Small intestine (tissue), 7 donors: Measurements from ENCODE around the gene EHMT1. TPM values are rescaled to one million over a fixed set of nuclear protein-coding genes. Genes with fewer than 3 reads are reported as not detected.

Source experiments
- DNase-seq, 2 donors: peaks; one replicate each; pipeline versions ENCODE4 v3.0.0 to v3.0.0-alpha.2; 2013
- FAIRE-seq: peaks from 2 replicates; lab custom pipeline; 2012; peaks lifted over from hg19 to GRCh38; lab: Jason Lieb, UNC
- H3K27ac ChIP-seq, 3 donors: one replicate each; pipeline ENCODE4 v1.5.1; 2013; ENCODE audit warnings: low read length in 2 of 3, mild to moderate bottlenecking in 2 of 3, control low read depth in 1 of 3, inconsistent platforms in 1 of 3, low read depth in 1 of 3, moderate library complexity in 1 of 3
- H3K27me3 ChIP-seq, 3 donors: one replicate each; pipeline ENCODE4 v1.6.1; 2013; ENCODE audit warnings: low read length in 3 of 3, inconsistent platforms in 1 of 3; ENCODE audit not compliant: control insufficient read depth in 3 of 3, insufficient read depth in 3 of 3
- H3K36me3 ChIP-seq, 3 donors: one replicate each; pipeline ENCODE4 v1.6.1; 2013; ENCODE audit warnings: low read length in 3 of 3, inconsistent platforms in 1 of 3, low read depth in 1 of 3, mild to moderate bottlenecking in 1 of 3, moderate library complexity in 1 of 3; ENCODE audit not compliant: control insufficient read depth in 3 of 3, insufficient read depth in 2 of 3
- H3K4me1 ChIP-seq, 3 donors: one replicate each; pipeline ENCODE4 v1.6.1; 2013; ENCODE audit warnings: low read length in 2 of 3, inconsistent platforms in 1 of 3, low read depth in 1 of 3, mild to moderate bottlenecking in 1 of 3, moderate library complexity in 1 of 3; ENCODE audit not compliant: control insufficient read depth in 3 of 3, insufficient read depth in 2 of 3
- H3K4me3 ChIP-seq, 3 donors: one replicate each; pipeline ENCODE4 v1.5.1; 2013; ENCODE audit warnings: low read length in 3 of 3, control low read depth in 1 of 3, inconsistent platforms in 1 of 3, low read depth in 1 of 3, mild to moderate bottlenecking in 1 of 3, moderate library complexity in 1 of 3
- H3K9me3 ChIP-seq, 2 donors: one replicate each; pipeline ENCODE4 v1.6.1; 2013; ENCODE audit warnings: low read depth in 1 of 2, low read length in 1 of 2; ENCODE audit not compliant: control insufficient read depth in 2 of 2, insufficient read depth in 1 of 2
- WGBS, 3 donors: extraction: QIAGEN DNeasy Blood & Tissue Kit; methylation state at CpG; one replicate each; pipeline ENCODE4 v1.1.7; 2013; 5-methylcytosine and 5-hydroxymethylcytosine counted together
- polyA plus RNA-seq, 4 donors: library from polyadenylated mRNA; stranded (reverse) in 3 of 4; unstranded in 1 of 4; fragments of 200-250 nt in 3 of 4; fragments of 120-200 nt in 1 of 4; gene quantifications; one replicate each; pipeline versions ENCODE4 v1.2.1 to v1.2.3, GENCODE V29; 2013
- donor health status: healthy with polysubstance abuse.
- donor health status: control.
- donor health status: control.
- donor health status: Bipolar disorder and iron deficiency.
- donor health status: healthy.

EHMT1 gene
- polyA plus RNA-seq, 4 donors: 35.2 to 53.9 (median 39.1) TPM

DNA sequence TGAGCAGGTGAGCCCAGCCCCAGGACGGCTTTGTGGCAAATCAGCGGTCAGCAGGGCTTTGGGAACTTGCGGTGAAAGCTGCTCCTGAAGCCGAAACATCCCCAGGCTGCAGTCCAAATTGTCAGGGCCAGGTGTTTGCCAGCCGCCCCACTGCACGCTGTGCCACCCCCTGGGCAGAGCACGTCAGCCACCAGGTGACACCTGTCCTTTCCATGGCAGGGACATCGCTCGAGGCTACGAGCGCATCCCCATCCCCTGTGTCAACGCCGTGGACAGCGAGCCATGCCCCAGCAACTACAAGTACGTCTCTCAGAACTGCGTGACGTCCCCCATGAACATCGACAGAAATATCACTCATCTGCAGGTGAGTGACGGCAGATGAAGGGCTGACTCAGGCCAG is 194.4 kb downstream of the EHMT1 start:
- no peak overlapping the region for H3K4me3 ChIP-seq
- peaks cover 0 to 27% of the 10 kb centered on the region in 2 donors for H3K9me3 ChIP-seq
- no peak overlapping the region for H3K27ac ChIP-seq
- no peak for FAIRE-seq
- H3K4me1 ChIP-seq: no peaks in the 10 kb centered on the region
- no peak for DNase-seq
- peaks cover 23 to 80% (median 38%) of the 10 kb centered on the region in 3 donors for H3K36me3 ChIP-seq
- WGBS, 3 donors: 97 to 98% (median 97%) methylated on average over 17 to 19 of the region's 19 CpGs
- H3K27me3 ChIP-seq: no peaks in the 10 kb centered on the region

- peaks cover 21 to 78% (median 36%) of the 10 kb centered on the region in 3 donors for H3K36me3 ChIP-seq
- no peak overlapping the region for H3K4me3 ChIP-seq
- H3K4me1 ChIP-seq: no peaks in the 10 kb centered on the region
- WGBS, 3 donors: 92 to 94% (median 92%) methylated on average over 22 to 26 of the region's 26 CpGs
- no peaks in the 10 kb centered on the region for H3K27me3 ChIP-seq
- DNase-seq (no peak), FAIRE-seq (no peak)
- H3K9me3 ChIP-seq: peaks cover 0 to 30% of the 10 kb centered on the region in 2 donors
- H3K27ac ChIP-seq: no peak overlapping the region
These were observed 195.0 kb downstream of the EHMT1 start for GRCh38 chr9:137813651-137814415.

GRCh38 chr9:137814436-137814835 is 195.6 kb downstream of the EHMT1 start:
- FAIRE-seq (no peak), DNase-seq (no peak)
- Histone ChIP-seq H3K4me3 (no peak overlapping the region), H3K9me3 (peaks cover 0 to 28% of the 10 kb centered on the region in 2 donors), H3K4me1 (no peaks in the 10 kb centered on the region), H3K27ac (no peak overlapping the region), H3K36me3 (peaks cover 21 to 73% (median 33%) of the 10 kb centered on the region in 3 donors), H3K27me3 (no peaks in the 10 kb centered on the region)
- WGBS, 3 donors: 97 to 98% (median 97%) methylated on average over 23 of the region's 23 CpGs

- WGBS, 3 donors: 95 to 98% (median 96%) methylated on average over 11 of the region's 11 CpGs
- FAIRE-seq: no peak
- no peaks in the 10 kb centered on the region for H3K4me1 ChIP-seq
- H3K27me3 ChIP-seq: no peaks in the 10 kb centered on the region
- H3K27ac ChIP-seq: no peak overlapping the region
- no peak overlapping the region for H3K4me3 ChIP-seq
- H3K9me3 ChIP-seq: peaks cover 0 to 28% of the 10 kb centered on the region in 2 donors
- peaks cover 21 to 73% (median 32%) of the 10 kb centered on the region in 3 donors for H3K36me3 ChIP-seq
- no peak for DNase-seq
These were observed 196.0 kb downstream of the EHMT1 start for GRCh38 chr9:137814841-137815240.

DNA sequence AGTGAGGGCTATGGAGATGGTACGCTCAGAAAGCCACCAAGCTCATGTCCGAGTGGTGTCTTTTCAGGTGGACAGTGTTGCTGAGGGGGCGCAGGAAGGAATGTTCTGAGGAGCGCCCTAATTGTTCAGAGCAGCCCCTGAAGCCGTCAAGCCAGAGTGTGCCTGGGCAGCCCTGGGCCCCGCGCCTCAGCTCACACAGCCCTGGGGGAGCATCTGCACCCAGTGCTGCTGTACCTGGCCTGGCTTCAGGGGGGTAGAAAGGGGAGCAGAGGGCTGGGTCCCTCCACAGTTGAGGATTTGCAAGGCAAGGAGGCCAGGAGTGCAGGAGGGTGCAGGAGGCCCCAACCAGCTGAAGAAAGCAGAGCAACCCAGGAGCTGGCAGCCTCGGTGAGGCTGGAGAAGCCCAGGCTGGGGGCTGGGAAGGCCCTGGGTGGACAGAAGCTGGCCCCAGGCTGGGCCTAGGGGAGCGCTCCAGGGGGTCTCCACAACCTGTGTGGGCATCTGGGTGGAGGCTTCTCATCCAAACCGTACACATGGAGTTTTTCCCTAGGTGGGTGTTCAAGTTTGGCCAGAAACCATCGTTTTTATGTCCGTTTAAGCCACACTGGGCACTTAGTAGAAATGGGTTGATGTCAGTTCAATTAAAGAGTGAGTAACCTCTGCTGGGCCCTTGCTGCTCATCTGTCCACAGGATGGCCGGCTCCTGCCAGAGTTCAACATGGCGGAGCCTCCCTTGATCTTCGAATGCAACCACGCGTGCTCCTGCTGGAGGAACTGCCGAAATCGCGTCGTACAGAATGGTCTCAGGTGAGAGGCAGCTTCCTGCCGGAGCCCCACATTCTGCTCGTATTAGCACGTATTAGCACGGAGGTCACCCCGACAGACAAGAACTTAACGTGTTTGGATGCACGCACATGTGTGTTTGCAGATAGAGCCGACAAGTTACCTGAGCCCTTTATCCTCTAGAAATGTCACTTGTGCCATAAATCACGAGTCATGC is 196.8 kb downstream of the EHMT1 start:
- H3K36me3 ChIP-seq: peaks cover 21 to 78% (median 32%) of the 10 kb centered on the region in 3 donors
- FAIRE-seq (no peak), DNase-seq (no peak)

GRCh38 chr9:137816531-137817235 is 197.9 kb downstream of the EHMT1 start:
- no peak for DNase-seq
- Histone ChIP-seq H3K36me3 (peaks cover 21 to 77% (median 30%) of the 10 kb centered on the region in 3 donors), H3K27ac (no peak overlapping the region), H3K4me3 (no peak overlapping the region), H3K9me3 (peaks cover 0 to 41% of the 10 kb centered on the region in 2 donors), H3K4me1 (no peaks in the 10 kb centered on the region), H3K27me3 (no peaks in the 10 kb centered on the region)
- FAIRE-seq: no peak
- WGBS, 3 donors: 88 to 96% (median 92%) methylated on average over 22 of the region's 22 CpGs

More for the DNA sequence above, 196.8 kb downstream of the EHMT1 start:
- no peaks in the 10 kb centered on the region for H3K4me1 ChIP-seq
- H3K4me3 ChIP-seq: no peak overlapping the region
- H3K27me3 ChIP-seq: no peaks in the 10 kb centered on the region
- peaks cover 0 to 36% of the 10 kb centered on the region in 2 donors for H3K9me3 ChIP-seq
- WGBS, 3 donors: 95 to 98% (median 97%) methylated on average over 30 of the region's 30 CpGs
- H3K27ac ChIP-seq: no peak overlapping the region

DNA sequence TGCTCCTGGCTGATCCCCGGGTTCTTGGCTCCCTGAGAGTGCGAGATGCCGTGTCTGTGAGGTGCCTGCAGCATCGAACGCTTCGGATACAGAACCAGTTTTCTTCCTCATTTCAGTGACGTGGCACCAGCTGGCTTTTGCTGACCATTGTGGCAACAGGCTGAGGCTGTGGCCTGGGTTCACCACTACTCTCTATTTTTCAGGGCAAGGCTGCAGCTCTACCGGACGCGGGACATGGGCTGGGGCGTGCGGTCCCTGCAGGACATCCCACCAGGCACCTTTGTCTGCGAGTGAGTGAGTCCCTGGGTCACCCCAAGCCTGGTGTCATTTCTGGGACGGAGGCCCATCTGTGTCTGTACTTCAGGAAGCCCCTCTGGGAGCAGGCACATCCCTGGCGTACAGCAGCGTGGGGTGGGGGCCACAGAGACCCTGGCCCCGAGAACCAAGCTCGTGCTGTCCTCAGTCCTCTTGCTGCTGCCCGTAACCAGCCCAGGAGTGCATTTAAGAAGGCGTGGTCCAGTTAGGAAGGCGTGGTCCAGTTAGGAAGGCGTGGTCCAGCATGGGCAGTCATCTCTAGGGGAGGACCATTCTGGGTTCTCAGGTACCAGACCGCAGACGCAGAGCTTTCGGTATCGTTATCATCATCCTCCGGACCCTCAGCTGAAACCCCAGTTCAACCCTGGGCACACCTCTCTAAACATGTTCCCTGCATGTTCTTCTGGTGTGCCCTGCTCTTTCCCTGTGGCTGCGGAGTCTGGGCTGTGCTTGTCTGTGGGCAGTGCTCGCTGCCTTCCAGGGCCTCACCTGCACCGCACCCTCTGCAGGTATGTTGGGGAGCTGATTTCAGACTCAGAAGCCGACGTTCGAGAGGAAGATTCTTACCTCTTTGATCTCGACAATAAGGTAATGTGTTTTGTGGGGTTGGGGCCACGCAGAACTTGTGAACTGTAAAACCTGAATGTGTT is 198.7 kb downstream of the EHMT1 start:
- Histone ChIP-seq H3K4me3 (no peak overlapping the region), H3K36me3 (peaks cover 25 to 77% (median 30%) of the 10 kb centered on the region in 3 donors), H3K4me1 (no peaks in the 10 kb centered on the region), H3K9me3 (peaks cover 0 to 48% of the 10 kb centered on the region in 2 donors), H3K27ac (no peak overlapping the region), H3K27me3 (no peaks in the 10 kb centered on the region)
- DNase-seq (no peak), FAIRE-seq (no peak)
- WGBS, 3 donors: 96 to 97% (median 97%) methylated on average over 35 of the region's 35 CpGs
